DOHH2 (cell line): ENCODE data around the gene CHP1.

Source experiments
- H3F3A ChIP-seq: fragments of 200-600 bp; sonication (generic), shearing (Covaris generic); 2 replicates; pipeline ENCODE4 v1.6.0; 2016; ENCODE audit warnings: antibody characterized with exemption, mild to moderate bottlenecking; ENCODE audit not compliant: control insufficient read depth, insufficient read depth
- H3K27ac ChIP-seq: fragments of 200-600 bp; sonication (generic); 2 replicates; pipeline ENCODE4 v1.5.1; 2014; ENCODE audit warnings: low read depth, mild to moderate bottlenecking, low read length, moderate library complexity
- H3K27me3 ChIP-seq: fragments of 200-600 bp; sonication (generic); 2 replicates; pipeline ENCODE4 v1.6.1; 2014; ENCODE audit warnings: mild to moderate bottlenecking, low read length, mixed read lengths; ENCODE audit not compliant: control insufficient read depth
- H3K36me3 ChIP-seq: fragments of 200-600 bp; sonication (generic); 2 replicates; pipeline ENCODE4 v1.6.1; 2014; ENCODE audit warnings: mild to moderate bottlenecking, low read length, moderate library complexity, mixed read lengths; ENCODE audit not compliant: control insufficient read depth
- H3K4me1 ChIP-seq: fragments of 200-600 bp; sonication (generic); 2 replicates; pipeline ENCODE4 v1.6.1; 2014; ENCODE audit warnings: mild to moderate bottlenecking, low read length, mixed read lengths; ENCODE audit not compliant: control insufficient read depth
- H3K4me2 ChIP-seq: fragments of 200-600 bp; sonication (generic); 2 replicates; pipeline ENCODE4 v1.6.0; 2014; ENCODE audit warnings: mild to moderate bottlenecking, low read length, moderate library complexity
- H3K4me3 ChIP-seq: fragments of 200-600 bp; sonication (generic); 2 replicates; pipeline ENCODE4 v1.5.1; 2014; ENCODE audit warnings: mild to moderate bottlenecking, low read length, mixed read lengths
- H3K79me2 ChIP-seq: fragments of 200-600 bp; sonication (generic); 2 replicates; pipeline ENCODE4 v1.6.1; 2014; ENCODE audit warnings: mild to moderate bottlenecking, low read length, mixed read lengths; ENCODE audit not compliant: control insufficient read depth
- H3K9me2 ChIP-seq: fragments of 200-600 bp; sonication (generic); replicated peaks from 2 replicates; pipeline ENCODE4 v1.6.1; 2014; ENCODE audit warnings: mild to moderate bottlenecking, low read length, mixed read lengths; ENCODE audit not compliant: control insufficient read depth
- H3K9me3 ChIP-seq: fragments of 200-600 bp; sonication (generic); 2 replicates; pipeline ENCODE4 v1.6.1; 2014; ENCODE audit warnings: antibody characterized with exemption, low read length, mixed read lengths; ENCODE audit not compliant: control insufficient read depth, insufficient read depth
- H4K20me1 ChIP-seq: fragments of 200-600 bp; sonication (generic); 2 replicates; pipeline ENCODE4 v1.6.0; 2014; ENCODE audit warnings: low read depth, mild to moderate bottlenecking, antibody characterized with exemption, low read length, moderate library complexity; ENCODE audit not compliant: control insufficient read depth, insufficient read depth
- CTCF ChIP-seq: fragments of 200-600 bp; sonication (generic); IDR thresholded peaks from one replicate; pipeline ENCODE4 v1.5.1; 2014; ENCODE audit warnings: antibody characterized with exemption, mild to moderate bottlenecking, low read depth, low read length; ENCODE audit not compliant: poor library complexity, severe bottlenecking
- EZH2phosphoT487 ChIP-seq: fragments of 200-600 bp; sonication (generic); IDR thresholded peaks from 2 replicates; pipeline ENCODE4 v1.6.1; 2017; ENCODE audit warnings: borderline replicate concordance, mild to moderate bottlenecking, antibody characterized with exemption, low read length, moderate library complexity, mixed read lengths

Gene CHP1

GRCh38 chr15:41283653-41284426, 52.8 kb downstream of the CHP1 start:
- H3K79me2 ChIP-seq: peaks cover 50% of the 10 kb centered on the region
- peaks cover 51% of the 10 kb centered on the region for H3K4me1 ChIP-seq
- H3K27me3 ChIP-seq: no peaks in the 10 kb centered on the region

GRCh38 chr15:41284427-41285177, 53.5 kb downstream of the CHP1 start:
- Histone ChIP-seq H3K36me3 (peaks cover 59% of the 10 kb centered on the region), H3K9me2 (no peaks in the 10 kb centered on the region), H3K4me3 (peak overlapping the region; percentile 92), H4K20me1 (no peaks in the 10 kb centered on the region), H3K9me3 (no peaks in the 10 kb centered on the region), H3K27me3 (no peaks in the 10 kb centered on the region), H3K4me2 (peak overlapping the region; percentile 61), H3K79me2 (peaks cover 53% of the 10 kb centered on the region), H3F3A (peaks cover 13% of the 10 kb centered on the region), H3K27ac (peak overlapping the region; percentile 93), H3K4me1 (peaks cover 55% of the 10 kb centered on the region)
- TF ChIP-seq EZH2phosphoT487: no peak
- no peak for TF ChIP-seq CTCF

More at GRCh38 chr15:41283653-41284426, 52.8 kb downstream of the CHP1 start:
- Histone ChIP-seq H3K36me3 (peaks cover 54% of the 10 kb centered on the region), H3K9me3 (no peaks in the 10 kb centered on the region), H3K4me3 (peak overlapping the region; percentile 92), H3F3A (peaks cover 12% of the 10 kb centered on the region), H3K27ac (peak overlapping the region; percentile 93), H3K4me2 (peak overlapping the region; percentile 64), H3K9me2 (no peaks in the 10 kb centered on the region), H4K20me1 (no peaks in the 10 kb centered on the region)
- TF ChIP-seq EZH2phosphoT487 (no peak), CTCF (no peak)

GRCh38 chr15:41285285-41285684, 54.2 kb downstream of the CHP1 start:
- H3K4me1 ChIP-seq: peaks cover 62% of the 10 kb centered on the region
- H4K20me1 ChIP-seq: no peaks in the 10 kb centered on the region
- TF ChIP-seq EZH2phosphoT487 (no peak), CTCF (no peak)
- no peaks in the 10 kb centered on the region for H3K9me2 ChIP-seq
- H3F3A ChIP-seq: peaks cover 14% of the 10 kb centered on the region
- no peaks in the 10 kb centered on the region for H3K27me3 ChIP-seq
- no peaks in the 10 kb centered on the region for H3K9me3 ChIP-seq
- peaks cover 56% of the 10 kb centered on the region for H3K79me2 ChIP-seq
- H3K4me2 ChIP-seq: peak overlapping the region; percentile 61
- peak overlapping the region; percentile 92 for H3K4me3 ChIP-seq
- peak overlapping the region; percentile 93 for H3K27ac ChIP-seq
- H3K36me3 ChIP-seq: peaks cover 63% of the 10 kb centered on the region
